Liver (tissue), 9 donors: ENCODE measurements around the gene TBRG4. TPM values are rescaled to one million over a fixed set of nuclear protein-coding genes. Genes with fewer than 3 reads are reported as not detected.

Experiments
- DNase-seq: peaks from one replicate; pipeline ENCODE4 v3.0.0-alpha.2; 2017; ENCODE audit warnings: low spot score
- H3K27ac ChIP-seq, 2 donors: one replicate each; pipeline ENCODE4 v1.7.0; 2013; ENCODE audit warnings: inconsistent platforms in 2 of 2, low read length in 2 of 2, control low read depth in 1 of 2, low read depth in 1 of 2, mild to moderate bottlenecking in 1 of 2
- H3K27me3 ChIP-seq, 4 donors: one replicate each; pipeline versions ENCODE4 v1.6.1 to v1.7.0; 2013; ENCODE audit warnings: low read length in 3 of 4, inconsistent platforms in 1 of 4, mild to moderate bottlenecking in 1 of 4, moderate library complexity in 1 of 4; ENCODE audit not compliant: control insufficient read depth in 4 of 4, insufficient read depth in 4 of 4
- H3K36me3 ChIP-seq, 4 donors: one replicate each; pipeline versions ENCODE4 v1.6.1 to v1.7.0; 2013; ENCODE audit warnings: low read length in 3 of 4, mild to moderate bottlenecking in 3 of 4, low read depth in 1 of 4, moderate library complexity in 1 of 4; ENCODE audit not compliant: control insufficient read depth in 4 of 4, insufficient read depth in 3 of 4
- H3K4me1 ChIP-seq, 4 donors: one replicate each; pipeline versions ENCODE4 v1.6.1 to v1.7.0; 2013; ENCODE audit warnings: low read length in 3 of 4, mild to moderate bottlenecking in 3 of 4, moderate library complexity in 1 of 4; ENCODE audit not compliant: control insufficient read depth in 4 of 4, insufficient read depth in 4 of 4
- H3K4me3 ChIP-seq, 3 donors: one replicate each; pipeline versions ENCODE4 v1.6.1 to v1.7.0; 2013; ENCODE audit warnings: low read length in 3 of 3, control low read depth in 1 of 3, low read depth in 1 of 3, mild to moderate bottlenecking in 1 of 3
- H3K9ac ChIP-seq, 2 donors: one replicate each; pipeline ENCODE4 v1.7.0; 2013; ENCODE audit warnings: low read length in 2 of 2, mild to moderate bottlenecking in 2 of 2, moderate library complexity in 2 of 2, control low read depth in 1 of 2, low read depth in 1 of 2
- H3K9me3 ChIP-seq, 4 donors: one replicate each; pipeline versions ENCODE4 v1.6.1 to v1.7.0; 2013; ENCODE audit warnings: low read length in 3 of 4; ENCODE audit not compliant: control insufficient read depth in 4 of 4
- EGR1 ChIP-seq, 2 donors: IDR thresholded peaks; 2 replicates each; pipeline ENCODE4 v1.6.1; 2016 to 2018; ENCODE audit warnings: antibody characterized with exemption in 2 of 2, low read depth in 2 of 2
- FOXA1 ChIP-seq: IDR thresholded peaks from 2 replicates; pipeline ENCODE4 v1.6.1; 2016; ENCODE audit warnings: antibody characterized with exemption
- FOXA2 ChIP-seq: IDR thresholded peaks from 2 replicates; pipeline ENCODE4 v1.6.1; 2016; ENCODE audit warnings: antibody characterized with exemption
- GABPA ChIP-seq, 2 donors: IDR thresholded peaks in 1 of 2; conservative IDR thresholded peaks in 1 of 2; 2 replicates each; pipeline ENCODE4 v1.6.1; 2016; ENCODE audit warnings: antibody characterized with exemption in 2 of 2, mild to moderate bottlenecking in 1 of 2, moderate library complexity in 1 of 2
- HNF4A ChIP-seq, 2 donors: conservative IDR thresholded peaks; 2 replicates each; pipeline ENCODE4 v1.6.1; 2016; ENCODE audit warnings: antibody characterized with exemption in 2 of 2, mild to moderate bottlenecking in 2 of 2
- HNF4G ChIP-seq: IDR thresholded peaks from 2 replicates; pipeline ENCODE4 v1.6.1; 2016; ENCODE audit warnings: antibody characterized with exemption
- JUND ChIP-seq, 2 donors: IDR thresholded peaks; 2 replicates each; pipeline ENCODE4 v1.6.1; 2016; ENCODE audit warnings: antibody characterized with exemption in 2 of 2
- NR2F2 ChIP-seq: IDR thresholded peaks from 2 replicates; pipeline ENCODE4 v1.6.1; 2016; ENCODE audit warnings: antibody characterized with exemption
- RAD21 ChIP-seq, 2 donors: IDR thresholded peaks; 2 replicates each; pipeline ENCODE4 v1.6.1; 2016; ENCODE audit warnings: antibody characterized with exemption in 2 of 2, mild to moderate bottlenecking in 2 of 2
- RXRA ChIP-seq, 2 donors: IDR thresholded peaks; 2 replicates each; pipeline ENCODE4 v1.6.1; 2017 to 2018; ENCODE audit warnings: antibody characterized with exemption in 2 of 2, mild to moderate bottlenecking in 1 of 2
- SP1 ChIP-seq: IDR thresholded peaks from 2 replicates; pipeline ENCODE4 v1.6.1; 2018; ENCODE audit warnings: antibody characterized with exemption, mild to moderate bottlenecking
- TAF1 ChIP-seq: conservative IDR thresholded peaks from 2 replicates; pipeline ENCODE4 v1.6.1; 2016; ENCODE audit warnings: antibody characterized with exemption, mild to moderate bottlenecking
- YY1 ChIP-seq: IDR thresholded peaks from 2 replicates; pipeline ENCODE4 v1.6.1; 2016; ENCODE audit warnings: antibody characterized with exemption, mild to moderate bottlenecking
- WGBS: extraction: QIAGEN DNeasy Blood & Tissue Kit; methylation state at CpG from one replicate; pipeline ENCODE4 v1.1.7; 2013; 5-methylcytosine and 5-hydroxymethylcytosine counted together
- polyA plus RNA-seq, 2 donors: library from polyadenylated mRNA; stranded (reverse) in 1 of 2; unstranded in 1 of 2; fragments of 200-250 nt in 1 of 2; fragments of >200 nt in 1 of 2; fragmentation: Nextera tagmentation in 1 of 2; extraction: Ambion mirVana in 1 of 2; gene quantifications; one replicate each; pipeline versions ENCODE4 v1.2.1 to v1.2.3, GENCODE V29; 2013 to 2015
- total RNA-seq, 2 donors: library from RNA; depleted of rRNA; stranded (reverse); fragments of >200 nt; gene quantifications; one replicate each; pipeline ENCODE4 v1.2.3, GENCODE V29; 2014
- TF ChIP-seq, protein P1 (sequence below): IDR thresholded peaks from 2 replicates; pipeline ENCODE4 v1.6.1; 2016; ENCODE audit warnings: antibody characterized with exemption
- TF ChIP-seq, protein P2 (sequence below): fragments of 150-350 bp; IDR thresholded peaks from 2 replicates; pipeline ENCODE4 v1.5.1; 2017; ENCODE audit warnings: improper control_type of control experiment, low read depth, low read length; ENCODE audit not compliant: missing input control
- TF ChIP-seq, protein P3 (sequence below): IDR thresholded peaks from 2 replicates; pipeline ENCODE4 v1.6.1; 2016; ENCODE audit warnings: antibody characterized with exemption
- TF ChIP-seq, protein P4 (sequence below): IDR thresholded peaks from 2 replicates; pipeline ENCODE4 v1.6.1; 2016; ENCODE audit warnings: antibody characterized with exemption, mild to moderate bottlenecking
- TF ChIP-seq, protein P5 (sequence below): IDR thresholded peaks from 2 replicates; pipeline ENCODE4 v1.6.1; 2016; ENCODE audit warnings: antibody characterized with exemption
- donor health status: healthy.
- donor health status: healthy.
- donor health status: healthy.
- donor health status: healthy.
- donor health status: healthy.

TBRG4 gene
- total and polyA plus RNA-seq, 4 donors: 30.3 to 47.6 (median 38.2) TPM

DNA sequence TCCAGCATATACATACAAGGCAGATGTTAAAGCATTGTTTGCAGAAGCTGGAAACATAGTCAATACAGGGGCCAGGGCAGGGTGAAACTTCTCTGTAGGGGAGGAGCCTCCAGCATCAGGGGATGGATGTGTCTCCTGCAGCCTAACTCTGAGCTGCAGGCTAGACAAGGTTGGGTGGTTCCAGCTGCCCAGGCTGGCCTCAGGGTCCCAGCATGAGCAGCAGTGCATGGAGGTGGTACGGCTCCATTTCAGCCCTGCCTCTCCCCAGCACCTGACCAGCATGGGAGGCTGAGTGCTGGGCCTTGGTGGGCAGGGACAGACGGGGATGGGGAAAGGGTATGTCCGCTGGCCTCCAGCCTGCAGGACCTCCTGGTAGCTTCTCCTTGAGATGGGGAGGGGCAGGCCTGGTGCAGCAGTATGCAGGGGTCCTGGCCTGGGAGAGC, 7.4 kb upstream of the TBRG4 start:
- H3K27ac ChIP-seq: no peak overlapping the region
- H3K36me3 ChIP-seq: no peaks in the 10 kb centered on the region
- H3K4me3 ChIP-seq: no peak overlapping the region
- TF ChIP-seq RXRA (IDR thresholded peaks at IDR 0.05) (no peak), EGR1 (IDR thresholded peaks at IDR 0.05; ENCODE audit: low read depth in 2 of 2) (no peak), YY1 (no peak), TAF1 (no peak), GABPA (IDR thresholded peaks at IDR 0.05 in 1 of 2, conservative IDR thresholded peaks at IDR 0.05 in 1 of 2) (no peak), FOXA1 (no peak), NR2F2 (no peak), FOXA2 (no peak), JUND (IDR thresholded peaks at IDR 0.05) (no peak), RAD21 (IDR thresholded peaks at IDR 0.05) (no peak), HNF4A (conservative IDR thresholded peaks at IDR 0.05) (no peak), SP1 (no peak), HNF4G (no peak)
- TF ChIP-seq, protein P1, sequence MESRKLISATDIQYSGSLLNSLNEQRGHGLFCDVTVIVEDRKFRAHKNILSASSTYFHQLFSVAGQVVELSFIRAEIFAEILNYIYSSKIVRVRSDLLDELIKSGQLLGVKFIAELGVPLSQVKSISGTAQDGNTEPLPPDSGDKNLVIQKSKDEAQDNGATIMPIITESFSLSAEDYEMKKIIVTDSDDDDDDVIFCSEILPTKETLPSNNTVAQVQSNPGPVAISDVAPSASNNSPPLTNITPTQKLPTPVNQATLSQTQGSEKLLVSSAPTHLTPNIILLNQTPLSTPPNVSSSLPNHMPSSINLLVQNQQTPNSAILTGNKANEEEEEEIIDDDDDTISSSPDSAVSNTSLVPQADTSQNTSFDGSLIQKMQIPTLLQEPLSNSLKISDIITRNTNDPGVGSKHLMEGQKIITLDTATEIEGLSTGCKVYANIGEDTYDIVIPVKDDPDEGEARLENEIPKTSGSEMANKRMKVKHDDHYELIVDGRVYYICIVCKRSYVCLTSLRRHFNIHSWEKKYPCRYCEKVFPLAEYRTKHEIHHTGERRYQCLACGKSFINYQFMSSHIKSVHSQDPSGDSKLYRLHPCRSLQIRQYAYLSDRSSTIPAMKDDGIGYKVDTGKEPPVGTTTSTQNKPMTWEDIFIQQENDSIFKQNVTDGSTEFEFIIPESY: no peak
- TF ChIP-seq, protein P2, sequence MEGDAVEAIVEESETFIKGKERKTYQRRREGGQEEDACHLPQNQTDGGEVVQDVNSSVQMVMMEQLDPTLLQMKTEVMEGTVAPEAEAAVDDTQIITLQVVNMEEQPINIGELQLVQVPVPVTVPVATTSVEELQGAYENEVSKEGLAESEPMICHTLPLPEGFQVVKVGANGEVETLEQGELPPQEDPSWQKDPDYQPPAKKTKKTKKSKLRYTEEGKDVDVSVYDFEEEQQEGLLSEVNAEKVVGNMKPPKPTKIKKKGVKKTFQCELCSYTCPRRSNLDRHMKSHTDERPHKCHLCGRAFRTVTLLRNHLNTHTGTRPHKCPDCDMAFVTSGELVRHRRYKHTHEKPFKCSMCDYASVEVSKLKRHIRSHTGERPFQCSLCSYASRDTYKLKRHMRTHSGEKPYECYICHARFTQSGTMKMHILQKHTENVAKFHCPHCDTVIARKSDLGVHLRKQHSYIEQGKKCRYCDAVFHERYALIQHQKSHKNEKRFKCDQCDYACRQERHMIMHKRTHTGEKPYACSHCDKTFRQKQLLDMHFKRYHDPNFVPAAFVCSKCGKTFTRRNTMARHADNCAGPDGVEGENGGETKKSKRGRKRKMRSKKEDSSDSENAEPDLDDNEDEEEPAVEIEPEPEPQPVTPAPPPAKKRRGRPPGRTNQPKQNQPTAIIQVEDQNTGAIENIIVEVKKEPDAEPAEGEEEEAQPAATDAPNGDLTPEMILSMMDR: no peak
- TF ChIP-seq, protein P3, sequence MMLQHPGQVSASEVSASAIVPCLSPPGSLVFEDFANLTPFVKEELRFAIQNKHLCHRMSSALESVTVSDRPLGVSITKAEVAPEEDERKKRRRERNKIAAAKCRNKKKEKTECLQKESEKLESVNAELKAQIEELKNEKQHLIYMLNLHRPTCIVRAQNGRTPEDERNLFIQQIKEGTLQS: no peak
- no peaks in the 10 kb centered on the region for H3K9me3 ChIP-seq
- DNase-seq: no peak
- H3K4me1 ChIP-seq: no peaks in the 10 kb centered on the region
- no peaks in the 10 kb centered on the region for H3K27me3 ChIP-seq
- WGBS: 94% methylated on average over 3 of the region's 3 CpGs
- no peak overlapping the region for H3K9ac ChIP-seq

DNA sequence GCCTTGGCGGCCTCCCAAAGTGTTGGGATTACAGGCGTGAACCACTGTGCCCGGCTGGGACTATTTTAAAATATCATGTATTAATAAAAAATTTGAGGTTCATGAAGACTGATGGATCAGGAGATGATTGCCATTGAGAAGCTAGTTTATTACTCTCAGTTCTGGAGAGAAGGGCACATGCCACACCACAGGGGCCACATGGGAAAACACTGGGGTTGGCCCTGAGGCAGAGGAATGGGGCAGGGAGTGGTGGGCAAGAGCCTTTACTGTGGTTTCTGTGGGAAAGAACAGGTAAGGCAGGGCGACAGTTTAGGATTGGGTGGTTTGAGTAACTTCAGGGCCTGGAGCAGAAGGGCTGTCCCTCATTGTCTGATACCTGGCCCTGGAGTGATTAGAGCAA, 6.8 kb upstream of the TBRG4 start:
- no peak overlapping the region for H3K27ac ChIP-seq
- no peaks in the 10 kb centered on the region for H3K36me3 ChIP-seq
- H3K9ac ChIP-seq: no peak overlapping the region
- H3K9me3 ChIP-seq: no peaks in the 10 kb centered on the region
- H3K4me1 ChIP-seq: no peaks in the 10 kb centered on the region
- 92% methylated on average over 4 of the region's 4 CpGs for WGBS
- no peak for TF ChIP-seq SP1
- TF ChIP-seq, protein P3: no peak
- no peak for TF ChIP-seq EGR1 (IDR thresholded peaks at IDR 0.05; ENCODE audit: low read depth in 2 of 2)
- TF ChIP-seq FOXA1: no peak
- TF ChIP-seq RXRA (IDR thresholded peaks at IDR 0.05): no peak
- TF ChIP-seq, protein P4, sequence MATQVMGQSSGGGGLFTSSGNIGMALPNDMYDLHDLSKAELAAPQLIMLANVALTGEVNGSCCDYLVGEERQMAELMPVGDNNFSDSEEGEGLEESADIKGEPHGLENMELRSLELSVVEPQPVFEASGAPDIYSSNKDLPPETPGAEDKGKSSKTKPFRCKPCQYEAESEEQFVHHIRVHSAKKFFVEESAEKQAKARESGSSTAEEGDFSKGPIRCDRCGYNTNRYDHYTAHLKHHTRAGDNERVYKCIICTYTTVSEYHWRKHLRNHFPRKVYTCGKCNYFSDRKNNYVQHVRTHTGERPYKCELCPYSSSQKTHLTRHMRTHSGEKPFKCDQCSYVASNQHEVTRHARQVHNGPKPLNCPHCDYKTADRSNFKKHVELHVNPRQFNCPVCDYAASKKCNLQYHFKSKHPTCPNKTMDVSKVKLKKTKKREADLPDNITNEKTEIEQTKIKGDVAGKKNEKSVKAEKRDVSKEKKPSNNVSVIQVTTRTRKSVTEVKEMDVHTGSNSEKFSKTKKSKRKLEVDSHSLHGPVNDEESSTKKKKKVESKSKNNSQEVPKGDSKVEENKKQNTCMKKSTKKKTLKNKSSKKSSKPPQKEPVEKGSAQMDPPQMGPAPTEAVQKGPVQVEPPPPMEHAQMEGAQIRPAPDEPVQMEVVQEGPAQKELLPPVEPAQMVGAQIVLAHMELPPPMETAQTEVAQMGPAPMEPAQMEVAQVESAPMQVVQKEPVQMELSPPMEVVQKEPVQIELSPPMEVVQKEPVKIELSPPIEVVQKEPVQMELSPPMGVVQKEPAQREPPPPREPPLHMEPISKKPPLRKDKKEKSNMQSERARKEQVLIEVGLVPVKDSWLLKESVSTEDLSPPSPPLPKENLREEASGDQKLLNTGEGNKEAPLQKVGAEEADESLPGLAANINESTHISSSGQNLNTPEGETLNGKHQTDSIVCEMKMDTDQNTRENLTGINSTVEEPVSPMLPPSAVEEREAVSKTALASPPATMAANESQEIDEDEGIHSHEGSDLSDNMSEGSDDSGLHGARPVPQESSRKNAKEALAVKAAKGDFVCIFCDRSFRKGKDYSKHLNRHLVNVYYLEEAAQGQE: no peak
- TF ChIP-seq, protein P2: no peak
- TF ChIP-seq RAD21 (IDR thresholded peaks at IDR 0.05): no peak
- TF ChIP-seq GABPA (IDR thresholded peaks at IDR 0.05 in 1 of 2, conservative IDR thresholded peaks at IDR 0.05 in 1 of 2): no peak
- TF ChIP-seq HNF4A (conservative IDR thresholded peaks at IDR 0.05): no peak
- TF ChIP-seq, protein P5, sequence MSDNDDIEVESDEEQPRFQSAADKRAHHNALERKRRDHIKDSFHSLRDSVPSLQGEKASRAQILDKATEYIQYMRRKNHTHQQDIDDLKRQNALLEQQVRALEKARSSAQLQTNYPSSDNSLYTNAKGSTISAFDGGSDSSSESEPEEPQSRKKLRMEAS: no peak
- no peak for TF ChIP-seq TAF1
- H3K4me3 ChIP-seq: no peak overlapping the region
- no peak for DNase-seq
- H3K27me3 ChIP-seq: no peaks in the 10 kb centered on the region
